Parathyroid adenoma (tissue), 2 donors: ENCODE results near the gene ZNF362.

Source experiments
- H2AFZ ChIP-seq: fragments of 300-600 bp; sonication (generic); one replicate; pipeline ENCODE4 v1.7.0; 2017; ENCODE audit warnings: antibody characterized with exemption, mild to moderate bottlenecking
- H3K27ac ChIP-seq: fragments of 300-600 bp; sonication (generic); one replicate; pipeline ENCODE4 v1.7.0; 2017
- H3K27me3 ChIP-seq: fragments of 300-600 bp; sonication (generic); one replicate; pipeline ENCODE4 v1.7.0; 2017; ENCODE audit warnings: low read length; ENCODE audit not compliant: control insufficient read depth, insufficient read depth
- H3K36me3 ChIP-seq: fragments of 300-600 bp; sonication (generic); one replicate; pipeline ENCODE4 v1.7.0; 2017; ENCODE audit warnings: low read length; ENCODE audit not compliant: control insufficient read depth, insufficient read depth
- H3K4me1 ChIP-seq: fragments of 300-600 bp; sonication (generic); one replicate; pipeline ENCODE4 v1.7.0; 2017; ENCODE audit warnings: control low read depth
- H3K4me2 ChIP-seq: fragments of 300-600 bp; sonication (generic); one replicate; pipeline ENCODE4 v1.7.0; 2017; ENCODE audit warnings: low read length
- H3K4me3 ChIP-seq: fragments of 300-600 bp; sonication (generic); one replicate; pipeline ENCODE4 v1.7.0; 2017; ENCODE audit warnings: low read depth, low read length
- H3K79me2 ChIP-seq: fragments of 300-600 bp; sonication (generic); one replicate; pipeline ENCODE4 v1.7.0; 2017; ENCODE audit warnings: control low read depth
- H3K9ac ChIP-seq: fragments of 300-600 bp; sonication (generic); one replicate; pipeline ENCODE4 v1.7.0; 2017; ENCODE audit warnings: mild to moderate bottlenecking
- H3K9me3 ChIP-seq: fragments of 300-600 bp; sonication (generic); one replicate; pipeline ENCODE4 v1.7.0; 2017; ENCODE audit warnings: low read length; ENCODE audit not compliant: control insufficient read depth
- CTCF ChIP-seq: fragments of 300-600 bp; sonication (generic); IDR thresholded peaks from one replicate; pipeline ENCODE4 v1.7.0; 2017; ENCODE audit warnings: antibody characterized with exemption, mild to moderate bottlenecking
- donor health status: primary hyperparathyroidism.

ZNF362 gene

DNA sequence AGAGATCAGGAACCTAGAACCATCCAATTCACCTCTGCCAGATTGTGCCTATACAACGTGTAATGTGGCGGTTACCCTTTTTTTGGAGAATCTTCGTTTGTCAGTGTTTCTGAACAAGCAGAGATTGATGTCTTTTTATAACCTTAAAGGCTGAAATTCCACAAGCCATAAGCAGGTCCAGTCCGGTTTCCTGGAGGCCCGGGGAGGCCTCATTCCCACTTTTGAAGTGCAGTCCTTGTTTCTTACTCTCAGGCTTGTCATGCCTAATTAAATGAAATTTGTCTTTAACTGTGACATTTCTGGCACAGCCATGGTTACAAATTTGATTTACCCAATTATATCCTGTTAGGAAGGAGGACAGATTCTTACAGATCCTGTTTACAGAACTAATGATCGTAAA, 27.8 kb downstream of the ZNF362 start:
- TF ChIP-seq CTCF, result no peak
- H3K4me3 ChIP-seq, result no peak overlapping the region
- no peak overlapping the region for H2AFZ ChIP-seq
- H3K4me1 ChIP-seq, result no peaks in the 10 kb centered on the region
- no peaks in the 10 kb centered on the region for H3K79me2 ChIP-seq
- no peak overlapping the region for H3K27ac ChIP-seq
- no peak overlapping the region for H3K4me2 ChIP-seq
- no peaks in the 10 kb centered on the region for H3K9me3 ChIP-seq
- H3K9ac ChIP-seq, result no peak overlapping the region
- H3K27me3 ChIP-seq, result no peaks in the 10 kb centered on the region
- no peaks in the 10 kb centered on the region for H3K36me3 ChIP-seq

- Histone ChIP-seq H3K79me2 (no peaks in the 10 kb centered on the region), H3K36me3 (no peaks in the 10 kb centered on the region), H3K9me3 (no peaks in the 10 kb centered on the region), H2AFZ (no peak overlapping the region), H3K9ac (no peak overlapping the region), H3K4me3 (no peak overlapping the region), H3K27me3 (no peaks in the 10 kb centered on the region), H3K4me1 (no peaks in the 10 kb centered on the region), H3K4me2 (no peak overlapping the region), H3K27ac (no peak overlapping the region)
- no peak for TF ChIP-seq CTCF
Measured at GRCh38 chr1:33286451-33287185, 30.3 kb downstream of the ZNF362 start.

- no peaks in the 10 kb centered on the region for H3K27me3 ChIP-seq
- no peaks in the 10 kb centered on the region for H3K36me3 ChIP-seq
- no peak overlapping the region for H3K4me2 ChIP-seq
- no peak overlapping the region for H3K4me3 ChIP-seq
- no peak overlapping the region for H3K9ac ChIP-seq
- no peak overlapping the region for H3K27ac ChIP-seq
- no peaks in the 10 kb centered on the region for H3K79me2 ChIP-seq
- H2AFZ ChIP-seq, result no peak overlapping the region
- no peaks in the 10 kb centered on the region for H3K9me3 ChIP-seq
- no peaks in the 10 kb centered on the region for H3K4me1 ChIP-seq
- no peak for TF ChIP-seq CTCF
Measured at GRCh38 chr1:33287317-33287716, 31.0 kb downstream of the ZNF362 start.

GRCh38 chr1:33288976-33289857, 32.9 kb downstream of the ZNF362 start:
- Histone ChIP-seq H3K79me2 (no peaks in the 10 kb centered on the region), H3K9me3 (no peaks in the 10 kb centered on the region), H2AFZ (no peak overlapping the region), H3K9ac (no peak overlapping the region), H3K4me1 (no peaks in the 10 kb centered on the region), H3K27me3 (no peaks in the 10 kb centered on the region), H3K4me2 (no peak overlapping the region), H3K36me3 (no peaks in the 10 kb centered on the region), H3K4me3 (no peak overlapping the region), H3K27ac (no peak overlapping the region)
- no peak for TF ChIP-seq CTCF
